Activated CD8-positive, alpha-beta T cell treated with anti-CD3 and anti-CD28 coated beads for 36 hours (primary cell): ENCODE measurements around the gene SHISA5. TPM values are rescaled to one million over a fixed set of nuclear protein-coding genes. Genes with fewer than 3 reads are reported as not detected.

Source experiments
- ATAC-seq: fragments of 200-7000 bp; cut with Tn5 transposase; one replicate; pipeline ENCODE4 v1.10.0; 2021; ENCODE audit warnings: mild to moderate bottlenecking, moderate library complexity
- CTCF ChIA-PET: fragments of 350-600 bp; sonication (Branson Sonifier 250); formaldehyde crosslinking; loops from one replicate; lab custom pipeline; 2021; ENCODE audit warnings: antibody characterized with exemption; lab: Charles Lee
- POLR2A ChIA-PET: fragments of 350-600 bp; sonication (Branson Sonifier 250); formaldehyde crosslinking; loops from one replicate; lab custom pipeline; 2021; ENCODE audit warnings: antibody characterized with exemption; lab: Charles Lee
- DNase-seq: peaks from one replicate; pipeline ENCODE4 v3.0.0-alpha.2; 2020
- H3K27ac Mint-ChIP-seq: one replicate; pipeline ENCODE4 v1.8.0; 2021; ENCODE audit warnings: mild to moderate bottlenecking, mixed read lengths
- H3K27me3 Mint-ChIP-seq: one replicate; pipeline ENCODE4 v1.8.0; 2021; ENCODE audit warnings: mixed read lengths
- H3K36me3 Mint-ChIP-seq: one replicate; pipeline ENCODE4 v1.8.0; 2021; ENCODE audit warnings: low read depth, mixed read lengths
- H3K4me1 Mint-ChIP-seq: one replicate; pipeline ENCODE4 v1.8.0; 2021; ENCODE audit warnings: low read depth, mixed read lengths
- H3K4me3 Mint-ChIP-seq: one replicate; pipeline ENCODE4 v1.8.0; 2021; ENCODE audit warnings: mild to moderate bottlenecking, moderate library complexity, mixed read lengths
- H3K9me3 Mint-ChIP-seq: one replicate; pipeline ENCODE4 v1.8.0; 2021; ENCODE audit warnings: mixed read lengths
- intact Hi-C: fragments of 100-400 bp; cut with micrococcal nuclease; formaldehyde crosslinking; loops from one replicate; pipeline ENCODE4 v1.10.0; 2022
- total RNA-seq, 2 experiments: library from RNA; stranded (reverse); gene quantifications; one replicate each; pipeline ENCODE4 v1.2.3, GENCODE V29; 2021
- TF ChIP-seq, protein P1 (sequence below): fragments of 200-600 bp; IDR thresholded peaks from one replicate; pipeline ENCODE4 v1.8.0; 2022; ENCODE audit warnings: antibody characterized with exemption, mild to moderate bottlenecking

Gene SHISA5
- total RNA-seq, 2 experiments from 2014 or later, result 65.9 to 71.4 TPM

DNA sequence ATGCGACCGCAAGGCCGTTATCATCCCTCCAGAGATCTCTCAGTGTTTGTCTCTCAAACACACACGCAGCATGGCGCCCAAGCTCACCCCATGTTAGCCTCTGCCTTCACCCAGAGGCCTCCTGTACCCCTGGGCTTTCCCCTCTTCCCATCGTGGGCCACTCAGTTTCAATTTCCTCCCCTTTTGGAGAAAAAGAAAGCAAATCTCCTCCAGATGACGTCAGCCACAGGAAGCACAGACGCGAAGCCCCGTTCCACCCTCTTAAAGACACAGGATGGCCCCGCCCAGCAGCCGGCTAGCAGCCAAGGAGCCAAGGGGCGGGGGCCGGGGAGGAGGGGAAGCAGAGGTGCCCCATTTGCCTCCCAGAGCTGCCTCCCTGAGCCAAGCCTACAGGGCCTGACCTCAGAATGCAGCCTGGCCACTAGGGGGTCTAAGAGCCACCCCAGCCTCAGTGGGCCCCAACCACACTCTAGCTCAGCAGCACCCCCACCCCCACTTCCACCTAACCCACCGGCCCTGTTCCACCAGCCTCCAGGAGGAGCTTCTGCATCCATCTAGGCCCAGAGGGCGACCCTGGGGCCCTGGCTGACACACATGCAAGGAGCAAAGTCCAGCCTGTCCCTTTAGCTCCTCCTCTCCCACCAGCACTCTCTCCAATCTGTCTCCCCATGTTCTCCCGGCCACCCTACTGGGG, 30.9 kb downstream of the SHISA5 start:
- CTCF ChIA-PET, result interaction anchor here (0.6 to 4.9 kb wide), 21 partner anchors 9 to 285 kb away, joined by 3 to 35 read pairs (median 4); partner anchors contain the start of genes CCDC51, CDC25A, PFKFB4 and SLC26A6
- ATAC-seq (peak; percentile 92), DNase-seq (peak; percentile 99)
- Mint-ChIP-seq H3K4me3 (peak overlapping the region; percentile 80), H3K27ac (peak overlapping the region; percentile 96), H3K36me3 (peaks cover 19% of the 10 kb centered on the region), H3K4me1 (peaks cover 50% of the 10 kb centered on the region), H3K27me3 (no peaks in the 10 kb centered on the region), H3K9me3 (no peaks in the 10 kb centered on the region)
- TF ChIP-seq, protein P1, sequence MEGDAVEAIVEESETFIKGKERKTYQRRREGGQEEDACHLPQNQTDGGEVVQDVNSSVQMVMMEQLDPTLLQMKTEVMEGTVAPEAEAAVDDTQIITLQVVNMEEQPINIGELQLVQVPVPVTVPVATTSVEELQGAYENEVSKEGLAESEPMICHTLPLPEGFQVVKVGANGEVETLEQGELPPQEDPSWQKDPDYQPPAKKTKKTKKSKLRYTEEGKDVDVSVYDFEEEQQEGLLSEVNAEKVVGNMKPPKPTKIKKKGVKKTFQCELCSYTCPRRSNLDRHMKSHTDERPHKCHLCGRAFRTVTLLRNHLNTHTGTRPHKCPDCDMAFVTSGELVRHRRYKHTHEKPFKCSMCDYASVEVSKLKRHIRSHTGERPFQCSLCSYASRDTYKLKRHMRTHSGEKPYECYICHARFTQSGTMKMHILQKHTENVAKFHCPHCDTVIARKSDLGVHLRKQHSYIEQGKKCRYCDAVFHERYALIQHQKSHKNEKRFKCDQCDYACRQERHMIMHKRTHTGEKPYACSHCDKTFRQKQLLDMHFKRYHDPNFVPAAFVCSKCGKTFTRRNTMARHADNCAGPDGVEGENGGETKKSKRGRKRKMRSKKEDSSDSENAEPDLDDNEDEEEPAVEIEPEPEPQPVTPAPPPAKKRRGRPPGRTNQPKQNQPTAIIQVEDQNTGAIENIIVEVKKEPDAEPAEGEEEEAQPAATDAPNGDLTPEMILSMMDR, result peak; percentile 55
- intact Hi-C loops, result loop anchor here (5.0 kb wide), 2 partner anchors 34 to 74 kb away; no protein-coding TSS in a partner anchor
- POLR2A ChIA-PET, result interaction anchor here (0.6 to 3.6 kb wide), 22 partner anchors 8 to 556 kb away, joined by 3 to 12 read pairs (median 5); partner anchors contain the start of genes ATRIP, CCDC51, IMPDH2 and PFKFB4

GRCh38 chr3:48472673-48472922, 31.4 kb downstream of the SHISA5 start:
- intact Hi-C loops, result loop anchor here (5.0 kb wide), 2 partner anchors 35 to 75 kb away; no protein-coding TSS in a partner anchor
- ChIA-PET POLR2A (interaction anchor here (0.6 to 3.6 kb wide), 23 partner anchors 8 to 557 kb away, joined by 3 to 12 read pairs (median 4); partner anchors contain the start of genes ATRIP, IMPDH2, PFKFB4 and SHISA5), CTCF (interaction anchor here (0.7 to 4.9 kb wide), 14 partner anchors 10 to 163 kb away, joined by 3 to 35 read pairs (median 6); partner anchors contain the start of genes CCDC51, PFKFB4, SLC26A6 and TMA7)
- H3K27me3 Mint-ChIP-seq, result no peaks in the 10 kb centered on the region
- H3K4me1 Mint-ChIP-seq, result peaks cover 50% of the 10 kb centered on the region
- ATAC-seq (no peak), DNase-seq (no peak)
- TF ChIP-seq, protein P1, result no peak
- peaks cover 23% of the 10 kb centered on the region for H3K36me3 Mint-ChIP-seq
- H3K4me3 Mint-ChIP-seq, result peak overlapping the region; percentile 80
- H3K27ac Mint-ChIP-seq, result peak overlapping the region; percentile 96
- no peaks in the 10 kb centered on the region for H3K9me3 Mint-ChIP-seq

DNA sequence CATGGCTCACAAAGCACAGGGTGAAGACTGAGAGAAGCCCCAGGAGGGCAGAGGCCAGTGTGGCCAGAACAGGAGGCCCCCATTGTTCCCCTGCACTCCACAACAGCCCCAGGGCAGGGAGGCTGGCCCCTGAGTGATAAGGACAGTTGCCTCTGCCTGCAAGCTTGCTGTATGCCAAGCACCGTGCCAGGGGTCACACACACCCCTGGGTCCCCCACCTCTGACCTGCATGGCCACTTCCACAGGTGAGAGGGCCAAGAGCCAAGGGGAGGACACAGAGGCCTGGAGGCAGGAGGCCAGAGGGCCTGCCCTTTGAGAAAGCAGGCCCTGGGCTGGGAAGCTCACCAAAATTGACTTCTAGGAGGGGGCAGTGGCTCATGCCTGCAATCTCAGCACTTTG, 33.7 kb downstream of the SHISA5 start:
- Mint-ChIP-seq H3K36me3 (peaks cover 46% of the 10 kb centered on the region), H3K27ac (peak overlapping the region; percentile 96), H3K27me3 (no peaks in the 10 kb centered on the region), H3K9me3 (no peaks in the 10 kb centered on the region), H3K4me3 (peak overlapping the region; percentile 26), H3K4me1 (peaks cover 54% of the 10 kb centered on the region)
- TF ChIP-seq, protein P1, result no peak
- ATAC-seq (no peak), DNase-seq (no peak)
- intact Hi-C loops, result loop anchor here (5.0 kb wide), 2 partner anchors 37 to 77 kb away; no protein-coding TSS in a partner anchor
- POLR2A ChIA-PET, result interaction anchor here (0.5 to 1.9 kb wide), 11 partner anchors 8 to 79 kb away, joined by 3 to 8 read pairs (median 3); partner anchors contain the start of genes PLXNB1 and SHISA5
- CTCF ChIA-PET, result interaction anchor here (1.3 to 4.9 kb wide), 4 partner anchors 34 to 87 kb away, joined by 3 to 35 read pairs (median 5); partner anchors contain the start of gene PFKFB4

- Mint-ChIP-seq H3K4me1 (peaks cover 51% of the 10 kb centered on the region), H3K27ac (peak overlapping the region; percentile 96), H3K27me3 (no peaks in the 10 kb centered on the region), H3K9me3 (no peaks in the 10 kb centered on the region), H3K4me3 (peak overlapping the region; percentile 46), H3K36me3 (peaks cover 46% of the 10 kb centered on the region)
- DNase-seq (no peak), ATAC-seq (no peak)
- ChIA-PET POLR2A (interaction anchor here (0.7 to 4.2 kb wide), 10 partner anchors 9 to 88 kb away, joined by 3 to 32 read pairs (median 3); partner anchors contain the start of genes ATRIP, PFKFB4 and SHISA5), CTCF (interaction anchor here (1.3 to 4.9 kb wide), 6 partner anchors 33 to 166 kb away, joined by 4 to 35 read pairs (median 6); partner anchors contain the start of genes PFKFB4 and SLC26A6)
- TF ChIP-seq, protein P1, result no peak
- intact Hi-C loops, result no loop called here
Measured at GRCh38 chr3:48469046-48469915, 34.7 kb downstream of the SHISA5 start.
